Activated T-helper 17 cell treated with anti-CD3 and anti-CD28 coated beads, Interleukin-2, amount 50 U/mL, for 72 hours (primary cell): Measurements from ENCODE around the gene CDH20. TPM values are rescaled to one million over a fixed set of nuclear protein-coding genes. Genes with fewer than 3 reads are reported as not detected.
"Not testable (repeated sequence)": the region's sequence is repeated elsewhere in the genome, so short reads cannot be mapped to it uniquely, and the experiment has no call there.

Source experiments
- ATAC-seq: fragments of 150-1000 bp; cut with Tn5 transposase; replicated peaks from 2 replicates; pipeline ENCODE4 v1.10.0; 2021; ENCODE audit warnings: mild to moderate bottlenecking, moderate library complexity
- H3K27ac Mint-ChIP-seq: one replicate; pipeline ENCODE4 v1.8.0; 2022; ENCODE audit warnings: mixed read lengths
- H3K27me3 Mint-ChIP-seq: one replicate; pipeline ENCODE4 v1.8.0; 2022; ENCODE audit warnings: mixed read lengths
- H3K36me3 Mint-ChIP-seq: one replicate; pipeline ENCODE4 v1.8.0; 2022; ENCODE audit warnings: low read depth, mild to moderate bottlenecking, mixed read lengths
- H3K4me1 Mint-ChIP-seq: one replicate; pipeline ENCODE4 v1.8.0; 2022; ENCODE audit warnings: mixed read lengths
- H3K4me3 Mint-ChIP-seq: one replicate; pipeline ENCODE4 v1.8.0; 2022; ENCODE audit warnings: mild to moderate bottlenecking, mixed read lengths
- H3K9me3 Mint-ChIP-seq: one replicate; pipeline ENCODE4 v1.8.0; 2022; ENCODE audit warnings: mixed read lengths
- total RNA-seq, 2 donors: library from RNA; stranded (reverse); gene quantifications; one replicate each; pipeline ENCODE4 v1.2.3, GENCODE V29; 2022

Gene CDH20
- total RNA-seq, 2 donors from 2014 or later, result 0.40 TPM; not detected in 1

DNA sequence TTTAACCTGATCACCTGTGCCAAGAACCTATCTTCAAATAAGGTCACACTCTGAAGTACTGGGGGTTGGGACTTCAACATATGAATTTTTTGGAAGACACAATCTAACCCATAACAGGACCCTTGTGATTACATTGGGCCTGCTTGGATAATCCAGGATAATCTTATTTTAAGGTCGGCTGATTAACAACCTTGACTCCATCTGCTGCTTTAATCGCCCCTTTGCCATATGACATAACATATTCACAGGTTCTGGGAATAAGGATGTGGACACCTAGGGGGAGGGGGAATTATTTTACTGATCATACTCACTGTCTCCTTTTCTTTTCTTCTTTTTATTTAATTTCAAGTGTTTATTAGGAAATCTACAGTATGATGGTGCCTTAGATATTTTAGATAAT lies 34.8 kb downstream of the CDH20 start:
- no peaks in the 10 kb centered on the region for H3K9me3 Mint-ChIP-seq
- no peak overlapping the region for H3K27ac Mint-ChIP-seq
- no peak overlapping the region for H3K4me3 Mint-ChIP-seq
- no peaks in the 10 kb centered on the region for H3K36me3 Mint-ChIP-seq
- ATAC-seq, result no peak
- no peaks in the 10 kb centered on the region for H3K27me3 Mint-ChIP-seq
- no peaks in the 10 kb centered on the region for H3K4me1 Mint-ChIP-seq

DNA sequence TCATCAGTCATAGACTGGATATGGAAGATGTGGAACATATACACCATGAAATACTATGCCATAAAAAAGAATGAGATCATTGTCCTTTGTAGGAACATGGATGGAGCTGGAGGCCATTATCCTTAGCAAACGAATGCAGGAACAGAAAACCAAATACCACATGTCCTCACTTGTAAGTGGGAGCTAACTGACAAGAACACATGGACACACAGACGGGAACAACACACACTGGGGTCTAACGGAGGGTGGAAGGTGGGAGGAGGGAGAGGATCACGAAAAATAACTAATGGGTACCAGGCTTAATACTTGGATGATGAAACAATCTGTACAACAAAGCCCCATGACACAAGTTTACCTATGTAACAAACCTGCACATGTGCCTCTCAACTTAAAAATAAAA lies 36.4 kb downstream of the CDH20 start:
- not testable (repeated sequence) for H3K27ac Mint-ChIP-seq, H3K4me1 Mint-ChIP-seq, H3K4me3 Mint-ChIP-seq

DNA sequence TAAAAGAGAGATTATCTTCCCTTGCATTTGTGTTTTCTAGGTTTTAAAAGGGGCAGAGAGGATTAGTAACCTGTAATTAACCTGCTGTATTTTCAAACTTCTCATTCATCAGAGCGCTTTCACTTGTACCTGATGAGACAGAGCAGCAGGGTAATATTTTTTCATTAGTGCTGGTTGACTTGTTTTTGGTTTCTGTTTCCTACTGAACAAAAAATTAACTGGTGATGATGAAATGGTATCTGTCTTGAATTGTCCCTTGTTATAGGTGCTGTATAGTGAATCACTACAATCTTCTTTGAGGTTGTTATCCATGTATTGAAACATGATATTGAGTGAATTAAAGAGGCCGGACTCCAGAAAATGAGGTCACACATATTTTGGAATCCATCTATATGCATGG lies 37.9 kb downstream of the CDH20 start:
- Mint-ChIP-seq H3K4me1 (no peaks in the 10 kb centered on the region), H3K27ac (no peak overlapping the region), H3K36me3 (no peaks in the 10 kb centered on the region), H3K4me3 (no peak overlapping the region), H3K9me3 (peaks cover 5% of the 10 kb centered on the region), H3K27me3 (peaks cover 4% of the 10 kb centered on the region)
- no peak for ATAC-seq

More for the DNA sequence above, 36.4 kb downstream of the CDH20 start:
- not testable (repeated sequence) for ATAC-seq, H3K36me3 Mint-ChIP-seq, H3K9me3 Mint-ChIP-seq, H3K27me3 Mint-ChIP-seq

DNA sequence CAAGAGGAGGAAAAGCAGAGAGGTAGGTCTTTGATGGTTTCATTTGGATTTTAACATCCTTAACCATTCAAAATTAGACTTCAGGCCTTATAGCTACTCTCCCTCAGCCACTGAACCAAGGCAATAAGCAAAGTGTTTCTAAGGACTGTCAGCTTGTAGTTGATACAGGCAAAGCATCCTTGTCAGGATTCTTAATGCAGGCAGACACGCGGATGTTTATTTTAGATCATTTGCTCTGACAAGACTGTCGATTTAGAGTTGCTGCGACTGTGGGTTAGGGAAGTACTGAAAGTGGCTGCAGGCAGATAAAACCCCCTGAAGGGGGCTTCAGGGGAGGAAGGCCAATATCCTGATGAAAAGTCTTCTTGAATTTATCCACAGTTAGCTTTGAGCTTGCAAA lies 46.6 kb downstream of the CDH20 start:
- H3K27ac Mint-ChIP-seq, result no peak overlapping the region
- H3K4me3 Mint-ChIP-seq, result no peak overlapping the region
- H3K27me3 Mint-ChIP-seq, result peaks cover 7% of the 10 kb centered on the region
- peaks cover 5% of the 10 kb centered on the region for H3K9me3 Mint-ChIP-seq
- no peaks in the 10 kb centered on the region for H3K36me3 Mint-ChIP-seq
- H3K4me1 Mint-ChIP-seq, result no peaks in the 10 kb centered on the region
- ATAC-seq, result no peak

DNA sequence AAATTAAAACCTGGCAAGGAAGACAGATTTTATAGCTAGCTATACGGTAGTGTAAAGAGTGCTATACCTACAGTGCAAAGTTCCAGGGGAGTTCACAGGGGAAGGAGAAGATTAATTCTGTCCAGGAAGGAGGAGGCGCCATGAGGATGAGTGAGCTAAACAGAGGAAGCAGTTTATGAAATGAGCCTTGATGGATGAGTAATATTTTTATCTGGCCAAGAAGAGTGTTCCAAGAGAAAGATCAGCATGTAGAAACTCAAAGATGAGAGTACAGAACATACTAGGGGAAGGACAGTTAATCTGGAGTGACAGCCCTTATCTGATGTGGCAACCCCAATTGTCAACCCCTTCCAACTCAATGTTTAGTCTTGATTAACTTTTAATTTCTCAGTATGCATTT lies 54.8 kb downstream of the CDH20 start:
- Mint-ChIP-seq H3K9me3 (no peaks in the 10 kb centered on the region), H3K4me3 (no peak overlapping the region), H3K27me3 (no peaks in the 10 kb centered on the region), H3K36me3 (no peaks in the 10 kb centered on the region), H3K4me1 (no peaks in the 10 kb centered on the region), H3K27ac (no peak overlapping the region)
- no peak for ATAC-seq

DNA sequence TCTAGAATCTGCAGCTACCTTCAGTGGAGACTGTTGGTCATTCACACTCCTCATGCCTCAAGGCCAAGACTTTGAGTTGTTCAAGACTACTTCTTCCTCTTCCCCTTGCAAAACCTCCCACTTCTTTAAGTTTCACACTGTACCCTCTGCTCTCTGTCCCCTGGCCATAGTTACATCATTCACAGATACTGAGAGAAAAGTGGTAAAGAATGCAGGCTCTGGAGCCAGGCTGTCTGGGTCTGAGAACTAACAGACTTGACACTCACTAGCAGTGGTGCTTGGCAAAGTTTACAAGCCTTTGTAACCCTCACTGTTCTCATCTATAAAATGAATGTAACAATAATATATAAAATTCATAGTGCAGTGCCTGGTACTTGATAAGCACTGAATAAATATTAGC lies 61.8 kb downstream of the CDH20 start:
- H3K4me3 Mint-ChIP-seq, result no peak overlapping the region
- peaks cover 3% of the 10 kb centered on the region for H3K27me3 Mint-ChIP-seq
- no peak overlapping the region for H3K27ac Mint-ChIP-seq
- no peaks in the 10 kb centered on the region for H3K4me1 Mint-ChIP-seq
- no peaks in the 10 kb centered on the region for H3K9me3 Mint-ChIP-seq
- H3K36me3 Mint-ChIP-seq, result no peaks in the 10 kb centered on the region
- no peak for ATAC-seq

DNA sequence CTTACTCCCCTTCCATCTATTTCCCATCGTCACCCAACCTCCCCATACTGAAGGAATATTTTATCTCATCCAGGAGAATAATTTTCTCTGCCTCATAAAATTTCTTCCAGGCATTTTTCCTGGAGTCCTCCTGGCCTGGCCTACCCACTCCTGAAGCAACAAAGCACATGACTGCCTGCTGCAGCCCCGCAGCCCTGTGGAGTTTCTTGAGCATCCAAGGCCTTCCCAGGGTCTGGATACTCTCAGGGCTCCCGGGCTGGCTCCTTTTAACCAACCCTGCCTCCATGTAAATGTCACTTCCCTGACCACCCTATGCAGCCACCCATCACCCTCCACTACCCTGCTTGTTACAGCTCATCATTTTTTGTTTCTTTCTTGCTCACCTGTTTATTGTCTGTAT lies 64.0 kb downstream of the CDH20 start:
- ATAC-seq, result no peak

DNA sequence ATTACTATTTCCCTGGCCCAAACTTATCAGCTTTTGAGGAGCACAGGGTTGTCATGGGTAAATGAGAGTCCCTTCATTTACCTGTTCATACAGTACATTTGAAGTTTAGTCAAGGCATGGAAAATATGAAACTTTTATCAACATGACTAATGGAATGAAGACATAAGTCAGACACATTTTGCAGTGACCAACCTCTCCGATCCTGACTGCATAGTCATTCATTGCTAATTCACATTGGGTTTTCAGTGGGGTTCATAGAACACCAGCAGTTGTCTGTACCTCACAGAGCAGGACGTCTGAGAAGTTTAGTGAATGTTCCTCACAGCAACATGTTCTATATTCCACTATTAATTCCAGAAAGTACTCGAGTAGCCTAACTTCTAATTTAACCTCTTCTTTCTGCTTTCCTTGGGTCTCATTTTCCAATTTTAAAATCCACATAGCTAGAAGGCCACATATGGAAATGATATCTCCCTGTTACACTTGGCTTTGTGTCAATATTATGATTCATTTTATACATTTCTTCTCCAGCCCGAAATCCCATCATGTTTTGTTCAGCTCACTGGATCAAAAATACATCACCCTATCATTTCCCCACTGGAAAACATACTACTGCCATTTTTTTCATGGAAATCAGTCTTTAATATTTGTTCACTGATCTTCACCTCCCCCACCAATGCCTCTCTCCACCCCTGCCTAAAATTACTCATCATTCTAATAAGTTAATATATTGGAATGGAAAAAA lies 65.9 kb downstream of the CDH20 start:
- H3K27ac Mint-ChIP-seq, result no peak overlapping the region
- peaks cover 3% of the 10 kb centered on the region for H3K27me3 Mint-ChIP-seq
- no peaks in the 10 kb centered on the region for H3K9me3 Mint-ChIP-seq
- no peaks in the 10 kb centered on the region for H3K36me3 Mint-ChIP-seq
- no peak overlapping the region for H3K4me3 Mint-ChIP-seq
- ATAC-seq, result no peak
- H3K4me1 Mint-ChIP-seq, result no peaks in the 10 kb centered on the region

More for the DNA sequence above, 64.0 kb downstream of the CDH20 start:
- H3K9me3 Mint-ChIP-seq, result no peaks in the 10 kb centered on the region
- no peaks in the 10 kb centered on the region for H3K4me1 Mint-ChIP-seq
- H3K27me3 Mint-ChIP-seq, result peaks cover 3% of the 10 kb centered on the region
- H3K27ac Mint-ChIP-seq, result no peak overlapping the region
- no peak overlapping the region for H3K4me3 Mint-ChIP-seq
- H3K36me3 Mint-ChIP-seq, result no peaks in the 10 kb centered on the region

DNA sequence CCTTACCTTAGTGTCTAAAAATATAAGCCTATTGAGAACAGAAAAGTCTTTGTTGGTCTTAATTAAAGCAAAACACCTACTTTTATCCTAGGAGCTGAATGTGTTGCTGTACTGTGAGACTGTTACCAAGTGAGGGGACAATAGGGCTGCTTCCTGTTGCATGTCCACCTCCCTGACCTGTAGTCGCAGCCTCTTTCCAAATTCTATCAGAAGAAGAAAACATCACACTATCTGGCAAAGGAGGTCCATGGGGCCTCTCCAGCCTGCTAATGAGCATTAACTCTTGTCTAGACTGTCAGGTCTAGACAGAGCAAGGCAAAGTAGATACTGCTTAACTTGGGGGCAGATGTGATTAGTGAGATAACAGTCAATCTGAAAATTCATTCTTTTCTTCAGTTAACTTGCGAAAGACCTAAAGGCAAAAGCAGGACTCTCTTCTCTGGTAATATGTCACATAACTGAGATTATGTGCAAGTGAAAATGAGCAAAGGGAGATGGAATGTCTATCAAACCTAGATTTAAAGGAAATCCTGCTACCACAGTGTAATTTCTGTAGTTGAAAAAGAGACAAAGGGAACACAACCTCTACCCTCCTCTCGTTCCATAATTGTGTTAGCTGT lies 66.9 kb downstream of the CDH20 start:
- Mint-ChIP-seq H3K9me3 (no peaks in the 10 kb centered on the region), H3K4me3 (no peak overlapping the region), H3K27me3 (peaks cover 3% of the 10 kb centered on the region)

DNA sequence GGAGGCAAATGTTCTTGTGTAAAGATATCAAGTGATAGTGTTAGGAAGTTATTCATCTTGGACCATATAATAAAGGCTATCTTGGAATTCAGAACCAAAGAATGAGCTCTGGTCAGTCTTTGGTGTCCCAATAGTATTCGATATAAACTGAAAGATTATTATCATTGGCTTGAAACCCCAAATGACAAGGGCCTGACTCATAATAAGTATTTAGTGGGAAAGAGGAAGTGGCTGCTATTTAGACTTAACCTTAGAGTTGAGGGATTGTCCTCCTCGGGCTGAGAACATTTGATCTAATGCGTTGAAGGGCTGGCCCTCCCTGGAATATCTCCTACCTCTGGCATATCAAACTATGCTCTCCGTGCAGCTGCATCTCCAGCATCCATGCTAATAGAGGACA lies 67.5 kb downstream of the CDH20 start:
- H3K4me3 Mint-ChIP-seq, result no peak overlapping the region
- H3K4me1 Mint-ChIP-seq, result no peaks in the 10 kb centered on the region
- ATAC-seq, result no peak
- H3K27me3 Mint-ChIP-seq, result peaks cover 3% of the 10 kb centered on the region
- H3K27ac Mint-ChIP-seq, result no peak overlapping the region
- no peaks in the 10 kb centered on the region for H3K9me3 Mint-ChIP-seq
- H3K36me3 Mint-ChIP-seq, result no peaks in the 10 kb centered on the region

More for the DNA sequence above, 66.9 kb downstream of the CDH20 start:
- H3K27ac Mint-ChIP-seq, result no peak overlapping the region
- ATAC-seq, result no peak
- no peaks in the 10 kb centered on the region for H3K4me1 Mint-ChIP-seq
- no peaks in the 10 kb centered on the region for H3K36me3 Mint-ChIP-seq

DNA sequence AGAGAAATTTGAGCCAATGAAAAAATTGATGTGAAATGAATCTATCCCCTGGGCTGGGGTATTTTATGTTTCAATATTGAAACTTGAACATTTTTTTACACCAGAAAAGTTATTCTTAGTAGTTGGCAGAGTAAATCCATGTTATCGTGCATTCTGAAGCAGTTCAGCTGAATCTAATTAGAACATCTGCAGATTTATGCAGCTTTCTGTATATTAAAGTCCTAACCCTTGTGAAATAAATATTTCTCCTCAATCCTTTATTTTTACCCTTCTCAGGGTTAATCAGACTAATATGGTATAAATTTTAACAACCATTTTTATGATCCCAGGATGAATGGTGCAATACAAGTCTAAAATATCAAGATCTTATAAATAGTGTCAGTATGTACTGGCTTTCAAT lies 69.5 kb downstream of the CDH20 start:
- no peak overlapping the region for H3K4me3 Mint-ChIP-seq
- no peak overlapping the region for H3K27ac Mint-ChIP-seq
- H3K9me3 Mint-ChIP-seq, result peaks cover 4% of the 10 kb centered on the region
- ATAC-seq, result no peak
- H3K4me1 Mint-ChIP-seq, result no peaks in the 10 kb centered on the region
- peaks cover 6% of the 10 kb centered on the region for H3K27me3 Mint-ChIP-seq
- H3K36me3 Mint-ChIP-seq, result no peaks in the 10 kb centered on the region

DNA sequence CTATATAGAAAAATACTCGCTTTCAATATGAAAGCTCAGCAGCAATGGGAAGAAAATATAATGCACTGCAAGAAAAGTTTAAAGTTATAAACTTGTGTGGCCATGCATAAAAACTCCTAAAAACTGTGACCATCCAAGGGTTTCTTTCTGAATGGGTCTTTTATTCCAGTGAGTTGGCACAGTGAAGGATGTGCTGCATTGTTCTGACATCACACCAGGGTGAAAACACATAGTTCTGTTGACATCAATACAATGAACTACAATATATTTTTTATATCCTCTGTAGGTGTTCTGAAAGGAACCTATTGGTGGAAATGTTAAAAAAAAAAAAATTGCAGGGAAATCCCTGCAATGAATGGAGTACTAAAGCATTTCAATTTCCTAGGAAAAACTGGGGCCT lies 80.2 kb downstream of the CDH20 start:
- no peak overlapping the region for H3K4me3 Mint-ChIP-seq
- H3K4me1 Mint-ChIP-seq, result no peaks in the 10 kb centered on the region
- no peak for ATAC-seq
- no peaks in the 10 kb centered on the region for H3K9me3 Mint-ChIP-seq
- no peak overlapping the region for H3K27ac Mint-ChIP-seq
- no peaks in the 10 kb centered on the region for H3K27me3 Mint-ChIP-seq
- H3K36me3 Mint-ChIP-seq, result no peaks in the 10 kb centered on the region

DNA sequence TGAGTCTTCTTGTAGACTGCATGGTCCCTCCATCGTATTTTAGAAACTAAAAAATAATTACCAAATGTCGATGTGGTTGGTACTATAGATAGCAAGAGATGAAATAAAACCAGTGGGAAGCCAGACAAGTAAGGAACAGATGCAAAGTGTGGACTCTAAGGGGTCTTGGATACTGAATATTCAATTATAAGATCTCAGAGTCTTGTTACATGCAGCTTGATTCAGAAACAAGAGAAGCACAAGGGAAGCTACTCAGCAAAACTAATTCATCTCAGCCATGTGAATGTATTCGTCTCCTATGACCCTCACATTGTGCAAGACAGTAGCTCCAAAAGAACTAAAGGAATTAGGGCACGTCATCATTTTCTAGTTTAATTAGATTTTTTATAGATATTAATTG lies 80.9 kb downstream of the CDH20 start:
- no peak overlapping the region for H3K4me3 Mint-ChIP-seq

DNA sequence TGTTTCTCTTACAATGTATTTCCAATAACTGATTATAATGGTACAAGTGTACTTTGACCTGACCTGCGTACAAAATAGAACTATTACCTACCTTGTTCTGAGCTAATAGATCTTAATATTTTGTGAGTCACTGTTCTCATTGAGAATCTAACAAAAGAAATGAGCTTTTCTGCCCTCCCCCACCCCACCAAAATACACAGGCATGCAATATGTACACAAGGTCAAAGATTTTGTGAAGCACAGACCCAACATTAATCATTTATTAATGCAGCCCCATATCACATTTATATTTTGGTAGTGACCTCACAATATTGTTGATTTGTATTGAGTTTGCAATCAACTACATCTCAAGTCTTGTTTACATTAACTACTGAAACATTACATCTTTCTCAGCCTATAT lies 86.5 kb downstream of the CDH20 start:
- H3K9me3 Mint-ChIP-seq, result no peaks in the 10 kb centered on the region
- H3K27me3 Mint-ChIP-seq, result no peaks in the 10 kb centered on the region
- H3K36me3 Mint-ChIP-seq, result no peaks in the 10 kb centered on the region
- no peaks in the 10 kb centered on the region for H3K4me1 Mint-ChIP-seq
- no peak overlapping the region for H3K4me3 Mint-ChIP-seq
- ATAC-seq, result no peak
- H3K27ac Mint-ChIP-seq, result no peak overlapping the region

More for the DNA sequence above, 80.9 kb downstream of the CDH20 start:
- Mint-ChIP-seq H3K27me3 (no peaks in the 10 kb centered on the region), H3K36me3 (no peaks in the 10 kb centered on the region), H3K9me3 (no peaks in the 10 kb centered on the region), H3K4me1 (no peaks in the 10 kb centered on the region), H3K27ac (no peak overlapping the region)
- no peak for ATAC-seq

DNA sequence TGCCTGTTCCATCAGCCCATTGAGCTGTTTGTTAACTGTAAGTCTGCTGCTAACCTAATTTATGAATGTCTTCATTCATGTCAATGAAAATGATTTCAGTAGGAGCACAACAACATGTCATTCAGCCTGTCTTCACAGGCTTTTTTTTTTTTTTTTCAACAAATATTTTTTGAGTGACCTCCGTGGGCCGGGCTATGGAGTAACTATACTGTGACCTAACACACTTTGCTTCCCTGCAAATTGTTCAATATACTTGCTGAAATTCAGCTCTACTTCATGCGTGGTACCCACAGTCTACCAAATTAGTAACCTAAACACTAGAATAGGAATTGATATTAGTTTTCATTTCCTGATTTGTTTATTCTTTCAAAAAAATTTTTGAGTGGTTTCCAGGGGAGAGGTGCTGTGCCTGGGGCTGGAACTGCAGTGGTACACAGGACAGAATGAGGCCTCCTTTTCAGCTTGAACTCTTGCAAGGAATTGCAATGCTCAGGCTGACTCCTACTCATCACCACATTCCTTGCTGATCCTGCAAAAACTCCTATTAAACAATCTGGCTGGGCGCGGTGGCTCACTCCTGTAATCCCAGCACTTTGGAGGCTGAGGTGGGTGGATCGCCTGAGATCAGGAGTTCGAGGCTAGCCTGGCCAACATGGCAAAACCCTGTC lies 87.1 kb downstream of the CDH20 start:
- no peaks in the 10 kb centered on the region for H3K4me1 Mint-ChIP-seq
- no peak overlapping the region for H3K27ac Mint-ChIP-seq
- H3K27me3 Mint-ChIP-seq, result no peaks in the 10 kb centered on the region
- no peak overlapping the region for H3K4me3 Mint-ChIP-seq
- H3K9me3 Mint-ChIP-seq, result no peaks in the 10 kb centered on the region
- ATAC-seq, result no peak
- no peaks in the 10 kb centered on the region for H3K36me3 Mint-ChIP-seq
